Choroid plexus epithelial cell (primary cell): ENCODE data around the gene VPS39.

Experiments
- DNase-seq: peaks from one replicate; pipeline ENCODE4 v3.0.0-alpha.2; 2010; ENCODE audit warnings: low read depth
- H3K4me3 ChIP-seq: 2 replicates; pipeline ENCODE4 v1.5.1; 2011; ENCODE audit warnings: low read depth, mild to moderate bottlenecking, control low read depth, low read length, moderate library complexity
- TF ChIP-seq, protein P1 (sequence below): conservative IDR thresholded peaks from 2 replicates; pipeline ENCODE4 v1.5.1; 2011; ENCODE audit warnings: low read depth, mild to moderate bottlenecking, control low read depth, inconsistent platforms, low read length, moderate library complexity

Gene VPS39

DNA sequence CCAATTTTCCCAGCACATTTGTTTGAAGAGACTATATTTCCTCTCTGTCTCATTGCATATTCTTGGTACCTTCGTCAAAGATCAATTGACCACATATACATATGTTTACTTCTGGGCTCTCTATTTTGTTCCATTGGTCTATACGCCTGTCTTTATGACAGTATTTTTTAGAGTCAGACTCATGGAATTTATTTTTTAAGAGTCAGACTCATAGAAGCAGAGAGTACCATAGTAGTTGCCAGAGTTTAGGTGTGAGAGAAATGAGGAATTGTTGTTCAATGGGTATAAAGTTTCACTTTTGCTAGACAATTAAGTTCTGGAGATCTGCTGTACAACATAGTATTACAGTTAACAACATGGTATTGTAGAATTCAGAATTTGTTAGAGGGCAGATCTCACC lies 78.7 kb downstream of the VPS39 start:
- no peak overlapping the region for H3K4me3 ChIP-seq
- TF ChIP-seq, protein P1, sequence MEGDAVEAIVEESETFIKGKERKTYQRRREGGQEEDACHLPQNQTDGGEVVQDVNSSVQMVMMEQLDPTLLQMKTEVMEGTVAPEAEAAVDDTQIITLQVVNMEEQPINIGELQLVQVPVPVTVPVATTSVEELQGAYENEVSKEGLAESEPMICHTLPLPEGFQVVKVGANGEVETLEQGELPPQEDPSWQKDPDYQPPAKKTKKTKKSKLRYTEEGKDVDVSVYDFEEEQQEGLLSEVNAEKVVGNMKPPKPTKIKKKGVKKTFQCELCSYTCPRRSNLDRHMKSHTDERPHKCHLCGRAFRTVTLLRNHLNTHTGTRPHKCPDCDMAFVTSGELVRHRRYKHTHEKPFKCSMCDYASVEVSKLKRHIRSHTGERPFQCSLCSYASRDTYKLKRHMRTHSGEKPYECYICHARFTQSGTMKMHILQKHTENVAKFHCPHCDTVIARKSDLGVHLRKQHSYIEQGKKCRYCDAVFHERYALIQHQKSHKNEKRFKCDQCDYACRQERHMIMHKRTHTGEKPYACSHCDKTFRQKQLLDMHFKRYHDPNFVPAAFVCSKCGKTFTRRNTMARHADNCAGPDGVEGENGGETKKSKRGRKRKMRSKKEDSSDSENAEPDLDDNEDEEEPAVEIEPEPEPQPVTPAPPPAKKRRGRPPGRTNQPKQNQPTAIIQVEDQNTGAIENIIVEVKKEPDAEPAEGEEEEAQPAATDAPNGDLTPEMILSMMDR = no peak
- DNase-seq = no peak

DNA sequence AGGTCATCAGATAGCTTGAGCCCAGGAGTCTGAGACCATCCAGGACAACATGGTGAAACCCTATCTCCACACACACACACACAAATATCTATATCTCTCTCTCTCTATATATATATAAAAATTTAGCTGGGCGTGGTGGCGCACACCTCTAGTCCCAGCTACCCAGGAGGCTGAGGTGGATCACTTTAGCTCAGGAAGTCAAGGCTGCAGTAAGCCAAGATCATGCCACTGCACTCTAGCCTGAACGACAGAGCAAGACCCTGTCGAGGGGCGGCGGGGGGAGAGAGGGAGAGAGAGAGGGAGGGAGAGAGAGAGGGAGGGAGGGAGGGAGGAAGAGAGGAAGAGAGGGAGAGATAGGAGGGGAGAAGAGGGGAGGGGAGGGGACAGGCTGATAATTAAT lies 79.6 kb downstream of the VPS39 start:
- DNase-seq = no peak
- no peak overlapping the region for H3K4me3 ChIP-seq
- TF ChIP-seq, protein P1 = no peak

DNA sequence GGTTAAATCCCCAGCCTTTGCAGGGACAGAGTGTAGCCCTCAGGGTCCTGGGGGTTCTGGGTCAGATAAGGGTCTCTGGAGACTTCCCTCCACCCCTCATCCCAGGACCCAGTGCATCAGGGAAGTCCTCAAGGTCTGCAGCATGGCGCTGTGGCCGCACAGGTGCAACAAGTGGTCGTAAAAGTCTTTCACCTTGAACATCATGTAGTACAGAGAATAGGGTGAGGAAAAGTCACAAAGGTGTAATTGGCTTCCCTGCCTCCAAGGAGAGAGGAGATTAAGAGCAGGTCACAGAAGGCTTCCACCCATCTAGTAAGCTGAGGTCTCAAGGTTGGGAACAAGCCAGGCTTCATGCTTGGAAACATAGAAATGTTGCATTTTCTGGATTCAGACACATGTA lies 84.6 kb downstream of the VPS39 start:
- DNase-seq = no peak
- H3K4me3 ChIP-seq = no peak overlapping the region
- TF ChIP-seq, protein P1 = no peak

DNA sequence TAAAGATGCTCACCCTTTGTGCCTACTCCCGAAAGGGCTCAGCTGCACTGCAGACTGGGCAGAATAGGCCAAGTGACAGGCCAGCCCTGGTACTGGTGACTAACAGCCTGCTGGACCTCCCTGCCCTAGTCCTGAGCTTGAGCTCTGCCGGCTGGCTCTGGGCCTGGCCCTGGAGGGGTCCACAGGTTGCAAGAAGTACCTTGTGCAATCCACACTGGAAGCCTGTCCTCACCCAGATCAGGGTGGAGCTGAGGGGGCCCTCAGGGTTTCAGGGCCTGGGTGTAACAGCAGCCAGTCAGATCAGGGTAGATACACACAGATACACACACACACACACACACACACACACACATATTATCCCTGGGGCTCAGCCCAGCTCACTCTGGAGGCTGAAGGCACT lies 86.4 kb downstream of the VPS39 start:
- TF ChIP-seq, protein P1 = no peak
- no peak for DNase-seq
- H3K4me3 ChIP-seq = no peak overlapping the region

DNA sequence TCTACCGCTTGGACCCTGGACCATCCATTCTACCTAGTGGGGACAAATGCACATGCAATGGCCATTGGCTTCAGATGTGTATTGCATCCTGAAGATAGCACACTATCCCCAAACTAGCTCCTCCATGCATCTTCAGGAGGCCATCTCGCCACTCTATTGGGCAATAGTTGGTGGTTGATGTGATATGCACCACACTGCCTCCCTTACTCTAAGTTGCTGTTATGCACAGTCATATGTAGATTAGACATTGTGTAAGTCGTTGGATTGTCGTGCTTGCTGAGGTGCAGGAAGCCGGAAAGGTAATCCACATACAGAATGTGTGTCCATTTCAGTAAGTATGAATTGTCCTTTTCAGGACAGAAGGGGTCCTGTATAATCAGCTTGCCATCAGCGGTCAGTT lies 87.1 kb downstream of the VPS39 start:
- TF ChIP-seq, protein P1 = no peak
- H3K4me3 ChIP-seq = no peak overlapping the region
- no peak for DNase-seq

DNA sequence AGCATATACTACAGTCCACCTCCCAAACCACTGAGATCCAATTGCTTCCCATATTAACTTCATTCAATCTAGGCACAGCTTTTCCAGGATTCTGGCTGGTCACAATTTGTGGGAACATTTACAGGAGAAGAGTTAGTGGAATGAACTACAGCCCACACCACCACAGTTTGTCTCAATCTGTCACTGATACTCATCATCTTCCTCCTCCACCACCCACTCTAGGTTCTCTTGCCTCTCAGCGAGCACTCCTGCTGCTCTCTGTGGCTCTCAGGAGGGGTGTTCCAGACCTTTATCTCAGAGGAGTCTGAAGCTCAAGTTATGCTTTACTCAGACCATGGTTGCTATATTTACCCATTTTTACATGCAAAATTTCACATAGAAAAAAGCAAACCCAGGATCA lies 87.8 kb downstream of the VPS39 start:
- TF ChIP-seq, protein P1 = no peak
- H3K4me3 ChIP-seq = no peak overlapping the region
- no peak for DNase-seq

DNA sequence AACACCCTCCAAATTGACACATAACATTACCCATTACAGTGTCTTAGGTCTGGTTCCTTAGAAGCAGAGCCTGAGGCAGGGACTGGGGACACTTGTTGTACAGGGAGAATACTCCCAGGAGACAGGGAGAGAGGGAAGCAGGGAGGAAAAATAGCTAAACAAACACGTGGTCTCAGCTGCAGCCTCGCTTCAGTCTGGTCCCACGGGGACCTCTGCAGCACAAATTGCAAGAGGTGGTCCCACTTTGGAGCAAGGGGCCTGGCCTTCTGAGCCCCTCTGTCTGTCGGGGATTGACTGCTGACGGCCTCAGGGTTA lies 88.7 kb downstream of the VPS39 start:
- DNase-seq = no peak
- no peak overlapping the region for H3K4me3 ChIP-seq
- TF ChIP-seq, protein P1 = no peak
